Esophagus squamous epithelium (tissue), 4 donors: ENCODE results near the gene PCSK4.

Source experiments
- CTCF ChIP-seq, 6 experiments: fragments of 450-650 bp in 4 of 6; fragments of 200-600 bp in 2 of 6; sonication (generic) in 2 of 6; IDR thresholded peaks; one replicate each; pipeline ENCODE4 v1.5.1; 2016 to 2019; ENCODE audit warnings: antibody characterized with exemption in 6 of 6, mild to moderate bottlenecking in 4 of 6, moderate library complexity in 4 of 6
- POLR2A ChIP-seq, 4 donors: fragments of 450-650 bp; IDR thresholded peaks; one replicate each; pipeline ENCODE4 v1.6.1; 2017; ENCODE audit warnings: antibody characterized with exemption in 4 of 4, mild to moderate bottlenecking in 4 of 4, moderate library complexity in 3 of 4

GRCh38 chr19:1467215-1467489 lies 23.0 kb downstream of the PCSK4 start:
- TF ChIP-seq CTCF (IDR thresholded peaks at IDR 0.05) (no peak), POLR2A (IDR thresholded peaks at IDR 0.05) (no peak)
